ENCODE data around the gene LMNA. TPM values are rescaled to one million over a fixed set of nuclear protein-coding genes. Genes with fewer than 3 reads are reported as not detected.
"Not testable (repeated sequence)": the region's sequence is repeated elsewhere in the genome, so short reads cannot be mapped to it uniquely, and the experiment has no call there.

LMNA gene
- polyA plus RNA-seq, 4 donors = 78.9 to 123 (median 90.4) TPM

DNA sequence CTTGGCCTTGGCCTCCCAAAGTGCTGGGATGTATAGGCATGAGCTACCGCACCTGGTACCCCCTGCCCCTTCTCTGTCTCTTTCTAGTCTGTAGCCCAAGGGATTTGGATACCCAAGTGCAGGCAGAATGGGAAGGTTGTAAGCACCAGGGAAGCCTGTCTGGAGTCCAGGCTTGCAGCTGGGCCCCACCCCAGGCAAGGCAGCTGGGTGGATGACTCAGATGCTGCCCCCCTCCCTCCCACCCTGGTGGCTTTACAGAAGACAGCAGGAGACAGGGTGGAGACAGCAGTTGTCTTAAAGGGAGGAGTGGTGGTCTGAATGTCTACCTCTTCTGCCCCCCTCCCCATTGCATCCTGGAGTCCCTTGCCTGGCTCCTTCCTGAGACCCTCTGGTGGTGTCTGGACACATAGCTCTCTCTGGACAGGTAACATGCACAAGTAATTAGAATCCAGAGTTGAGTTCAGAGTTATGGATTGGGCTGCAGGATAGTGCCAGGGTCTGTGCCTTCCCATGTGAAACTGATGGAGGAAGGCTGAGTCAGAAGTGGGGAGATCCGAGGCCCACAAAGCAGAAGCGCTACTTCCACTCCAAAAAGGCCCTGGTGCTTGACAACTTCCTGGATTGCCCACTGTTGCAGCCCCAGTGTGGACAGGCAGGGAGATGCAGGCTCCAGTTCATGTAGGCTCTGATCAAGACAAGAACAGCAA is 5.1 kb downstream of the LMNA start:
- DNase-seq (ENCODE audit: low read depth in 4 of 4, low spot score in 3 of 4) = no peak

DNA sequence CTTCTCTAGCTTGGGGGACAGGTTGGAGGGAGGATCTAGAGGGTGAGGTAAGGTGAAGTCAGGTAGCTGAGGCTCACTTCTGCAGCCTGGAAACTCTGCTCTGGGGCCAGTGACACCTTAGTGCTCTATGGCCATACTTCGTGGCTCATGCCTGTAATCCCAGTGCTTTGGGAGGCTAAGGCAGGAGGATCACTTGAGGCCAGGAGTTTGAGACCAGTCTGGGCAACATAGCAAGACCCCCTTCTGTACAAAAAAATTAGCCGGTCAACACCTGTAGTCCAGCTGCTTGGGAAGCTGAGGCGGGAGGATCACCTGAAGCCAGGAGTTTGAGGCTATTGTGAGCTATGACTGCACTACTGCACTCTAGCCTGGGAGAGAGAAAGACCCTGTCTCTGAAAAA is 5.8 kb downstream of the LMNA start:
- DNase-seq (ENCODE audit: low read depth in 4 of 4, low spot score in 3 of 4) = no peak

- DNase-seq (ENCODE audit: low read depth in 4 of 4, low spot score in 3 of 4) = not testable (repeated sequence)
These were observed 6.5 kb downstream of the LMNA start for GRCh38 chr1:156121005-156121404.

DNA sequence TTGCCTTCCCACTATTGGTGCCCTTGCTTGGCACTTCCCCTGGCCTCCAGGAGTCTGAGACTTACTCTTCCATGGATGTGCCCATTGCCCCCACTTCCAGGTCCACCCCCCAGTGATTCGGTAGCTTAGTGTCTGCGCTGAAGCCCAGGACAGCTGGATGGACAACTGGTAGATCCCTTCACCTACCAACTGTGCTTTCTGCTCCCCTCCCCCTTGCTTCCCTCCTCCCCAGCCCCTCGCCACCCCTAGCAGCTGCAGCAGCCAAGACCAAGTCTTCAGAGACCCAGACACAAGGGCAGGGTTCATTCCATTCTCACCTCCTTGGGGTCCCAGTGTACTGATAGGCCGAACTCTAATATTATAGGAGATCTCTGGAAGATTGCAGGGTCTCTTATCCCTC is 6.9 kb downstream of the LMNA start:
- no peak for DNase-seq (ENCODE audit: low read depth in 4 of 4, low spot score in 3 of 4)

GRCh38 chr1:156122086-156122485 is 7.6 kb downstream of the LMNA start:
- no peak for DNase-seq (ENCODE audit: low read depth in 4 of 4, low spot score in 3 of 4)

DNA sequence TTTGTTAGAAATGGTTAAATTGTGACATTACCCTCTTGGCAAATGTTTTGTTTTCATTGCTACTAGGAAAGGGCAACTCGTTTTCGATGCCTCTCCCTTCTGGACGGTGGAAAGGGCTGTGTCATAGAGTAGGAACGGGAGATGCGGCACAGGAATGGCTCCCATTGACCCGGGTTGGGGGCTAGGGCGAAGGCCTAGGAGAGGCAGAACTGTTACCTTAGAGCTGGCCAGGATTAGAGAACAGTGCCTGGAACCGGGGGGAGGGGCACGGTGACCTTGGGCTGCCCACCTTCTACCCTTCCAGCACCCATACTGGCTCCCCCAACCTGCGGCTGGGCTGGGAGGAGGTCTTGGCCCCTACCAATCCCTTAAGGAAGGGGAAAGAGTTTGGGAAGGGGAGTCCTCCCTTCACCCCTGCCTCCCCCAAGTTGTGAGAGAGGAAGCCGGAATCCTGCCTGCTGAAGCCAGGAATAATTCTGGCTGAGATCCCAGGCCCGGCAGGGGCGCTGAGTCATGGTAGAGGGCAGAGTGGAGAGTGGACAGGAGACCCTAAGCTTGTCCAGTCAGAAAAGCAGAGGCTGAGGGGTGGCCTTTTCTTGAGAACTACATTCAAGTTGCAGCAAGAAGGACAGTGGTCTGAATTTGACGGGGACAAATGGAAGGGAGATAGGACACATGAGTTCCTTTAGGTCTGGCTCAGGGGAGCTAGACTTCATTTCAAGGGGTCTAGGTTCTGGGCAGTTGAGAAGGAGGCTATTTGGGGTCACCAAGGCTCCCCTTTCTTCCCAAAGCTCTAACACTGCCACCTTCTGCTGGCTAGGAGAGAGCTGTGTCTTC is 8.2 kb downstream of the LMNA start:
- DNase-seq (ENCODE audit: low read depth in 4 of 4, low spot score in 3 of 4) = no peak

- no peak for DNase-seq (ENCODE audit: low read depth in 4 of 4, low spot score in 3 of 4)
These were observed 9.1 kb downstream of the LMNA start for GRCh38 chr1:156123356-156124196.

GRCh38 chr1:156124557-156125483 is 10.3 kb downstream of the LMNA start:
- DNase-seq (ENCODE audit: low read depth in 4 of 4, low spot score in 3 of 4) = no peak

- not testable (repeated sequence) for DNase-seq (ENCODE audit: low read depth in 4 of 4, low spot score in 3 of 4)
These were observed 11.0 kb downstream of the LMNA start for GRCh38 chr1:156125544-156125943.

DNA sequence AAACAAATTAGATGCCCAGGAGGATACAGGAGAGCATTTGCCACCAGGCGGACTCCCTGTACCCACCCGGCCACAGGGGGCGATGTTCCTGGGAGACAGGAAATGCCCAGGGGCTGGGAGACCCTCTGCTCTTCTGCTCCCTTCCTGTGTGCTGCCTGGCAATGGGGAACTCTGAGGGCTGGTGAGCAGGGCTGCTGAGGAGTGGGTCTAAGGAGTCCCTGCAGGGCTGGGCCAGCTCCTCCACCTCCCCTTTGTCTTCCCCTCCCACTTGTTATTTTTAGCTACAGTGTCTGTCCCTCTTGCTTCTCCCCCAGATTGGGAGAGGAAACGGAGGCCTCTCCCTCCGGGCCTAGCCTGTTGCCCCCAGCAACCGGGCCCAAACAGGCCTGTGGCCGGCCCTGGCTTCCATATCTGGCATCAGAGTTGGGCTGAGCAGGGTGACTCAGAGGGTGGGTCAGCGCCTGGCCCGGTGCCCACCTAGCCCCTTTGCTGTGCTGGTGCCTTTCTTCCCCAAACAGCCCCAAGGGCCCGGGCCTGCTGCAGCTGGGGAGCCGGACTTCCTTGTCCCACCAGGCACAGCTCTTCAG is 11.6 kb downstream of the LMNA start:
- no peak for DNase-seq (ENCODE audit: low read depth in 4 of 4, low spot score in 3 of 4)

GRCh38 chr1:156126630-156127534 is 12.4 kb downstream of the LMNA start:
- no peak for DNase-seq (ENCODE audit: low read depth in 4 of 4, low spot score in 3 of 4)

GRCh38 chr1:156128308-156128653 is 13.8 kb downstream of the LMNA start:
- DNase-seq (ENCODE audit: low read depth in 4 of 4, low spot score in 3 of 4) = no peak

DNA sequence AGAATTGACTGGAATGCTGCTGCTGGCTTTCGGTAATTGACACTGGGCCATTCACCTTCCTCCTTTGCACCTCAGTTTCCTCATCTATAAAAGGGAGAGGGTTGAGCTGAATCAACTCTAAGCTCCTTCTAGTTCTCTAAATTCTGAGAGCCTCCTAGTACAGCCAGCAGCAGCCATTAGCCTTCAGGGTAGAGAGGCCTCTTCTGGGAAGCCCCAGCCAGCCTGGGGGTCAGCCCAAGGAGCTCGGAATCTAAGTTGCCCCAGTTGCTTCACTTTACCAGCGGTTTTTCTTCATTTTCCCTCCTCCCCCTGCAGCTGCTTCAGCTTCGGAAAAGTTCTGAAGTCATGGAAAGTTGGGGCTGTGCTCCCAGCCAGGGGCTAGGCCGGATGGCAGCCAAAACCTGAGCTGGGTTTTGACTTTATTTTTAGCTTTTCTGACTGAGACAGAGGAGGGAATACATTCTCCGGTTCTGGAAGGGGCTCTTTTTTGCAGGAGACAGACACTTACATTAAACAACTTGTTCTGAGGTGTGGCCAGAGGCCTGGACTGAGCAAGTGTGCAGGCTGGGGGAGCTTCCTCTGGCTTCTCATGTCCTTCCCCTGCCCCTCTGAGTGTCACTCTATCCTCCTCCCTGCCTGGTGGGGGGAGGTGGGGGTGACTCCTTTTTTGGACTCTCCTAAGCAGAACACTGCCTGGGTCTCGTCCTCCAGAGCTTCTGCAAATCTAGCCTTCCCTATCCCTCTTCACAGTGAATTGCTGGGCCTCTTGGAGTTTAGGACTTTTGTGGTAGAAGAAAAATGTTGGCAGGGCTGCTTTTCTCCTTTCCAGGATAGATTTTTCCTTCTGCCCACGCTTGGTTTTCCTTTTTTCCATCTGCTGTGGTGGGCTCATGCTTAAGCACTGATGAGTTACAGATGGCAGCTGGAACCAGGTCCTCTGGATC is 14.4 kb downstream of the LMNA start:
- DNase-seq (ENCODE audit: low read depth in 4 of 4, low spot score in 3 of 4) = no peak

- no peak for DNase-seq (ENCODE audit: low read depth in 4 of 4, low spot score in 3 of 4)
These were observed 15.4 kb downstream of the LMNA start for GRCh38 chr1:156129687-156130577.

GRCh38 chr1:156130578-156130942 is 16.0 kb downstream of the LMNA start:
- no peak for DNase-seq (ENCODE audit: low read depth in 4 of 4, low spot score in 3 of 4)

DNA sequence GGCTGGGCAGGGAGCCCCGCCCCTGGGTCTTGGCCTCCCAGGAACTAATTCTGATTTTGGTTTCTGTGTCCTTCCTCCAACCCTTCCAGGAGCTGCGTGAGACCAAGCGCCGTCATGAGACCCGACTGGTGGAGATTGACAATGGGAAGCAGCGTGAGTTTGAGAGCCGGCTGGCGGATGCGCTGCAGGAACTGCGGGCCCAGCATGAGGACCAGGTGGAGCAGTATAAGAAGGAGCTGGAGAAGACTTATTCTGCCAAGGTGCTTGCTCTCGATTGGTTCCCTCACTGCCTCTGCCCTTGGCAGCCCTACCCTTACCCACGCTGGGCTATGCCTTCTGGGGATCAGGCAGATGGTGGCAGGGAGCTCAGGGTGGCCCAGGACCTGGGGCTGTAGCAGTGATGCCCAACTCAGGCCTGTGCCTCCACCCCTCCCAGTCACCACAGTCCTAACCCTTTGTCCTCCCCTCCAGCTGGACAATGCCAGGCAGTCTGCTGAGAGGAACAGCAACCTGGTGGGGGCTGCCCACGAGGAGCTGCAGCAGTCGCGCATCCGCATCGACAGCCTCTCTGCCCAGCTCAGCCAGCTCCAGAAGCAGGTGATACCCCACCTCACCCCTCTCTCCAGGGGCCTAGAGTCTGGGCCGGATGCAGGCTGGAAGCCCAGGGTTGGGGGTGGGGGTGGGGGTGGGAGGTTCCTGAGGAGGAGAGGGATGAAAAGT is 20.4 kb downstream of the LMNA start:
- DNase-seq (ENCODE audit: low read depth in 4 of 4, low spot score in 3 of 4) = no peak
